ENCODE data around the gene SNN. TPM values are rescaled to one million over a fixed set of nuclear protein-coding genes. Genes with fewer than 3 reads are reported as not detected.

SNN gene
- total and polyA plus RNA-seq, 2 donors (not counting 1 experiment from before 2014, with no cell fraction given) = 55.4 to 63.3 TPM

DNA sequence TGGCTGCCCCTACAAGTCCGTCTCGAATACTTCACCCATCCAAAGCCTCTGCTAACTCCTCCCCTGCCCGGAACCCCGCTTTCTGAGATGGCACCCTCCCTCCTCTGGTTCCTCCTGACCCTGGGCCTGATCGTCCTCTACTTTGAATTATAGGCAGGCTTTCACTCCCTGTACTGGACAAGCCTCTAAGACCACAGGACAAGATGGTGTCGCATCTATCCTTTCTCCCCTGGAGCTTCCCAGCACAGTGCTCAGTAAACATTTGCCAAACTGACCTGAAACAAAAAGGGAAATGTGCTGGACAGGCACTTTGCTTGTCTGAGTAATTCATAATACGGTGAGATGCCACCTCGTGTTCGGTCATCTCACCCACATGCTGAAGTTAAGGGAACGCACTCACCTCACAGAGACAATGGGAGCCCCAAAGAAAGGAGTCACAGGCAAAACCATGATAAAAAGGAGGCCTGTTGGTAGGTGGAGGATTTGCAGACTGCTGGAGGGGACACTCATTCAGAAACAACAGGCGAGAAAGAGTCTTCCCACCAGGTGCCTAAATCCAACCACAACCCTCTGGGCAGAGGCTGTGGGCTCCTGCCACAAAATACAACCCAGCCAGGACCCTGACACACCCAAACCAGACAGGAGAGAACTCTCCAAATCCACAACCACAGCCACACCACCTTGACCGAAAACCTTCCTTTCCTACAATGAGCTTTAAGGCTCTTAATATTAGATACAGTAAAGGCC lies 28.2 kb downstream of the SNN start:
- Histone ChIP-seq H2AFZ (ENCODE audit: insufficient read depth, low read depth, low read length, poor library complexity, severe bottlenecking) (no peak overlapping the region), H4K20me1 (ENCODE audit: control insufficient read depth, insufficient read depth, low read length, poor library complexity, severe bottlenecking) (no peaks in the 10 kb centered on the region), H3K36me3 (replicated peaks in 1 of 2; ENCODE audit: control extremely low read depth in 1 of 2, control insufficient read depth in 1 of 2, extremely low read depth in 1 of 2, insufficient read depth in 2 of 2, low read length in 1 of 2) (peaks cover 0 to 67% of the 10 kb centered on the region in 2 experiments), H3K9me3 (ENCODE audit: control extremely low read depth in 1 of 3, control insufficient read depth in 2 of 3, insufficient read depth in 1 of 3, low read length in 2 of 3) (no peaks in the 10 kb centered on the region), H3K4me1 (ENCODE audit: control insufficient read depth in 2 of 2, insufficient read depth in 2 of 2, low read length in 2 of 2) (peaks cover 5 to 11% of the 10 kb centered on the region in 2 donors), H3K4me3 (ENCODE audit: control extremely low read depth in 1 of 5, extremely low read depth in 1 of 5, insufficient read depth in 1 of 5, low read depth in 2 of 5, low read length in 4 of 5) (no peak overlapping the region), H3K27me3 (replicated peaks in 1 of 4; ENCODE audit: control extremely low read depth in 1 of 4, control insufficient read depth in 3 of 4, insufficient read depth in 4 of 4, low read length in 3 of 4) (no peaks in the 10 kb centered on the region), H3K27ac (ENCODE audit: low read length in 2 of 2) (no peak overlapping the region), H3K79me2 (ENCODE audit: control insufficient read depth, insufficient read depth, low read length) (peaks cover 89% of the 10 kb centered on the region), H3K4me2 (replicated peaks; ENCODE audit: low read depth, low read length, poor library complexity, severe bottlenecking) (no peak overlapping the region), H3K9ac (ENCODE audit: low read length) (no peak overlapping the region)
- Mint-ChIP-seq H3K9me3 (ENCODE audit: insufficient read depth) (no peaks in the 10 kb centered on the region), H3K4me1 (peaks cover 30% of the 10 kb centered on the region), H3K27me3 (no peaks in the 10 kb centered on the region), H3K27ac (no peak overlapping the region), H3K4me3 (no peak overlapping the region)
- ATAC-seq (ENCODE audit: low read depth) = no peak
- ChIA-PET POLR2A (interaction anchor here (0.6 kb wide), 2 partner anchors 24 to 82 kb away, joined by 3 to 5 read pairs; no protein-coding TSS in a partner anchor), CTCF (interaction anchor here (0.6 to 3.6 kb wide), 3 partner anchors 18 to 164 kb away, joined by 3 to 17 read pairs (median 3); no protein-coding TSS in a partner anchor)
- TF ChIP-seq, protein P1, sequence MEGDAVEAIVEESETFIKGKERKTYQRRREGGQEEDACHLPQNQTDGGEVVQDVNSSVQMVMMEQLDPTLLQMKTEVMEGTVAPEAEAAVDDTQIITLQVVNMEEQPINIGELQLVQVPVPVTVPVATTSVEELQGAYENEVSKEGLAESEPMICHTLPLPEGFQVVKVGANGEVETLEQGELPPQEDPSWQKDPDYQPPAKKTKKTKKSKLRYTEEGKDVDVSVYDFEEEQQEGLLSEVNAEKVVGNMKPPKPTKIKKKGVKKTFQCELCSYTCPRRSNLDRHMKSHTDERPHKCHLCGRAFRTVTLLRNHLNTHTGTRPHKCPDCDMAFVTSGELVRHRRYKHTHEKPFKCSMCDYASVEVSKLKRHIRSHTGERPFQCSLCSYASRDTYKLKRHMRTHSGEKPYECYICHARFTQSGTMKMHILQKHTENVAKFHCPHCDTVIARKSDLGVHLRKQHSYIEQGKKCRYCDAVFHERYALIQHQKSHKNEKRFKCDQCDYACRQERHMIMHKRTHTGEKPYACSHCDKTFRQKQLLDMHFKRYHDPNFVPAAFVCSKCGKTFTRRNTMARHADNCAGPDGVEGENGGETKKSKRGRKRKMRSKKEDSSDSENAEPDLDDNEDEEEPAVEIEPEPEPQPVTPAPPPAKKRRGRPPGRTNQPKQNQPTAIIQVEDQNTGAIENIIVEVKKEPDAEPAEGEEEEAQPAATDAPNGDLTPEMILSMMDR (IDR thresholded peaks at IDR 0.05) = no peak
- no peak for TF ChIP-seq EZH2 (IDR thresholded peaks at IDR 0.05; ENCODE audit: borderline replicate concordance, insufficient read depth, low read depth, low read length, poor library complexity, severe bottlenecking)
- intact Hi-C loops (cut with micrococcal nuclease) = no loop called here
- 99% methylated on average over 6 of the region's 12 CpGs for WGBS (ENCODE audit: insufficient coverage)
- no peak for DNase-seq

DNA sequence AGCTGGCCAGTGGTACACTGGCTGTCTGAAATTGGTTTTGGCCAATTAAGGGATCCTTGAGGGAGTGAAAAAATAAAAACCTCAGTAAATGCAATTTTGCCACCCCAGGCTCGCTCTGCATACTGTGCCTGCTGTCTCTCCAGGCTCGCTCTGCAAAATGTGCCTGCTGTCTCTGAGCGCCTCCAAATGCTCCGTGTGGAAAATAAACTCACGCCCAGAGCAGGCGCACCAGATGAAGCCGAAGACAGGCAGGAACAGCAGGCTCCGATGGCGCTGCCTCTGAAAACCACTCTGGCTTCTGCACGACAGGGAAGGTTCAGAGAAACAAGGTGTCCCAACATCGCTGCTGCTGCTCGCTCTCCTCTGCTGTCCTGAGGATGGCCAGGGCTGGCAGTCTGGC lies 29.1 kb downstream of the SNN start:
- H3K4me1 Mint-ChIP-seq = peaks cover 24% of the 10 kb centered on the region

More for the DNA sequence above, 29.1 kb downstream of the SNN start:
- TF ChIP-seq EZH2 (IDR thresholded peaks at IDR 0.05; ENCODE audit: borderline replicate concordance, insufficient read depth, low read depth, low read length, poor library complexity, severe bottlenecking) = no peak
- TF ChIP-seq, protein P1 (IDR thresholded peaks at IDR 0.05) = no peak
- ChIA-PET CTCF (interaction anchor here (0.7 to 3.6 kb wide), 4 partner anchors 17 to 291 kb away, joined by 3 to 17 read pairs (median 4); no protein-coding TSS in a partner anchor), POLR2A (no interaction called here)
- Mint-ChIP-seq H3K9me3 (ENCODE audit: insufficient read depth) (no peaks in the 10 kb centered on the region), H3K27me3 (no peaks in the 10 kb centered on the region), H3K27ac (peak overlapping the region; percentile 6), H3K4me3 (no peak overlapping the region)
- ATAC-seq (ENCODE audit: low read depth) (no peak), DNase-seq (no peak)
- peaks cover 89% of the 10 kb centered on the region for H3K79me2 ChIP-seq (ENCODE audit: control insufficient read depth, insufficient read depth, low read length)
- H3K9ac ChIP-seq (ENCODE audit: low read length) = no peak overlapping the region
- 98% methylated on average over 12 of the region's 12 CpGs for WGBS (ENCODE audit: insufficient coverage)
- intact Hi-C loops (cut with micrococcal nuclease) = no loop called here
- no peaks in the 10 kb centered on the region for H3K27me3 ChIP-seq (replicated peaks in 1 of 4; ENCODE audit: control extremely low read depth in 1 of 4, control insufficient read depth in 3 of 4, insufficient read depth in 4 of 4, low read length in 3 of 4)
- no peak overlapping the region for H3K4me2 ChIP-seq (replicated peaks; ENCODE audit: low read depth, low read length, poor library complexity, severe bottlenecking)
- no peak overlapping the region for H3K4me3 ChIP-seq (ENCODE audit: control extremely low read depth in 1 of 5, extremely low read depth in 1 of 5, insufficient read depth in 1 of 5, low read depth in 2 of 5, low read length in 4 of 5)
- H3K36me3 ChIP-seq (replicated peaks in 1 of 2; ENCODE audit: control extremely low read depth in 1 of 2, control insufficient read depth in 1 of 2, extremely low read depth in 1 of 2, insufficient read depth in 2 of 2, low read length in 1 of 2) = peaks cover 0 to 63% of the 10 kb centered on the region in 2 experiments
- no peak overlapping the region for H3K27ac ChIP-seq (ENCODE audit: low read length in 2 of 2)
- H3K9me3 ChIP-seq (ENCODE audit: control extremely low read depth in 1 of 3, control insufficient read depth in 2 of 3, insufficient read depth in 1 of 3, low read length in 2 of 3) = no peaks in the 10 kb centered on the region
- no peak overlapping the region for H2AFZ ChIP-seq (ENCODE audit: insufficient read depth, low read depth, low read length, poor library complexity, severe bottlenecking)
- H3K4me1 ChIP-seq (ENCODE audit: control insufficient read depth in 2 of 2, insufficient read depth in 2 of 2, low read length in 2 of 2) = peaks cover 3 to 9% of the 10 kb centered on the region in 2 donors
- H4K20me1 ChIP-seq (ENCODE audit: control insufficient read depth, insufficient read depth, low read length, poor library complexity, severe bottlenecking) = no peaks in the 10 kb centered on the region

Measured in B cell (primary cell).